Transverse colon (tissue), 4 donors: ENCODE results near the gene CALM1. TPM values are rescaled to one million over a fixed set of nuclear protein-coding genes. Genes with fewer than 3 reads are reported as not detected.

Experiments
- DNase-seq: peaks from one replicate; pipeline ENCODE4 v3.0.0-alpha.2; 2019
- H3K27ac ChIP-seq, 4 donors: fragments of 200-600 bp; sonication (generic); 2 replicates each; pipeline ENCODE4 v1.5.1; 2016 to 2018; ENCODE audit warnings: inconsistent platforms in 4 of 4
- H3K27me3 ChIP-seq: fragments of 200-600 bp; sonication (generic); 2 replicates; pipeline ENCODE4 v1.5.1; 2017; ENCODE audit warnings: inconsistent platforms
- H3K36me3 ChIP-seq, 4 donors: fragments of 200-600 bp; sonication (generic); 2 replicates each; pipeline ENCODE4 v1.5.1; 2017 to 2019; ENCODE audit warnings: inconsistent platforms in 4 of 4
- H3K4me1 ChIP-seq, 4 donors: fragments of 200-600 bp; sonication (generic); 2 replicates each; pipeline ENCODE4 v1.5.1; 2017 to 2020; ENCODE audit warnings: inconsistent platforms in 4 of 4
- H3K4me3 ChIP-seq, 4 donors: fragments of 200-600 bp; sonication (generic); 1 replicate in 1 of 4; 2 replicates in 3 of 4; pipeline versions ENCODE4 v1.5.1 to v1.6.1; 2017 to 2019; ENCODE audit warnings: inconsistent platforms in 4 of 4
- H3K9me3 ChIP-seq, 2 donors: fragments of 200-600 bp; sonication (generic); 2 replicates each; pipeline ENCODE4 v1.5.1; 2017 to 2019; ENCODE audit warnings: inconsistent platforms in 2 of 2
- EP300 ChIP-seq: sonication (generic); formaldehyde crosslinking; IDR thresholded peaks from one replicate; pipeline ENCODE4 v1.6.1; 2017; ENCODE audit warnings: antibody characterized with exemption, low read depth
- POLR2A ChIP-seq: fragments of 450-650 bp; IDR thresholded peaks from one replicate; pipeline ENCODE4 v1.6.1; 2016; ENCODE audit warnings: antibody characterized with exemption, mild to moderate bottlenecking, moderate library complexity
- POLR2AphosphoS5 ChIP-seq, 3 donors: sonication (generic); formaldehyde crosslinking; IDR thresholded peaks; one replicate each; pipeline ENCODE4 v1.6.1; 2016; ENCODE audit warnings: antibody characterized with exemption in 3 of 3
- WGBS, 2 donors: methylation state at CpG; one replicate each; pipeline ENCODE4 v1.1.5; 2018; ENCODE audit warnings: low coverage in 1 of 2; 5-methylcytosine and 5-hydroxymethylcytosine counted together
- in situ Hi-C, 4 donors: fragments of 200-750 bp; cut with MboI; loops; one replicate each; pipeline versions ENCODE4 v1.15.0 to v1.15.1; 2017; ENCODE audit warnings: low sequenced_read_pairs in 3 of 4, low pct_ligation_motif_present in 1 of 4, low pct_unique_long_range_greater_than_20kb in 1 of 4
- intact Hi-C: fragments of 100-400 bp; cut with DNase I; formaldehyde crosslinking; loops from one replicate; pipeline ENCODE4 v1.15.1; 2023; ENCODE audit warnings: low total_unique reads
- total RNA-seq, 4 donors: library from RNA; depleted of rRNA; stranded (reverse); fragments of >200 nt; gene quantifications; one replicate each; pipeline ENCODE4 v1.1.0, GENCODE V29; 2016
- TF ChIP-seq, protein P1 (sequence below), 5 experiments: fragments of 200-600 bp in 3 of 5; fragments of 450-650 bp in 2 of 5; sonication (generic) in 3 of 5; IDR thresholded peaks; 1 replicate in 2 of 5; 2 replicates in 3 of 5; pipeline ENCODE4 v1.5.1; 2016 to 2017; ENCODE audit warnings: antibody characterized with exemption in 5 of 5, inconsistent platforms in 3 of 5, mild to moderate bottlenecking in 2 of 5, moderate library complexity in 1 of 5

Gene CALM1
- total RNA-seq, 4 donors from 2014 or later: 297 to 1,199 (median 723) TPM

DNA sequence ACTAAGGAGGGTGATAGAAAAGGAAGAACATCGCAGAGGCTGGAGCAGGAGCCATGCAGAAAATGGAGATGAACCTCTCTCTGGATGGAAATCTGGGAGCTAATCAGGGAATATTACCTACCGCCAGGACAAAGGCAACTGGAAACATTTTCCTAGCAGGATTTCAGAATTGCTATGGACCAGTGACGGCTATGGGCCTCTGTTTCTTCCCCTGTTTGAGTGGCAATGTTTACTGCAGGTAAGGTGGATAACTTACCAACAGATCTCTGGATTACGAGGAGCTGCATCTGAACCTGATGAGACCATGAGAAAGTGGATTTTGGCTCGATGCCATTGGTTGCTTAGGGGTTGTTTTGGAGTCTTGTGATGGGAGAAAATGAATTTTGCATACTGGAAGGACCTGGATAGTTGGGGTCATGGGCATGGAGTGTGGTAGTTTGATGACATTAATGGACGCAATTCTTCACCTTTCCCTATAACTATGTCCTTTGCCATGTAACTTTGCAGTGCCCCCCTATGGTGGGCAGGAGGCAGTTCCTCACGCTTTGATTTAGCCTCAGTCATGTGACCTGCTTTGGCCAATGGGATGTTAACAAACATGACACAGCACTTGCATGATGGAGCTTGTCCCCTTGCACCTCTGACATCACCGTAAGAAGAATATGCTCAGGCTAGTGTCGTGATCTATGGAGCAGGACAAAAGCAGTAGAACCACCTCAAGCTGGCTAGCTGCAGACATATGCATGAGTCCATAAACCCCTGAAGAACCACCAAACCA lies 51.1 kb downstream of the CALM1 start:
- no peak overlapping the region for H3K4me3 ChIP-seq
- intact Hi-C loops: no loop called here
- no peak for TF ChIP-seq EP300
- no peak for TF ChIP-seq POLR2AphosphoS5 (IDR thresholded peaks at IDR 0.05)
- TF ChIP-seq POLR2A: no peak
- TF ChIP-seq, protein P1, sequence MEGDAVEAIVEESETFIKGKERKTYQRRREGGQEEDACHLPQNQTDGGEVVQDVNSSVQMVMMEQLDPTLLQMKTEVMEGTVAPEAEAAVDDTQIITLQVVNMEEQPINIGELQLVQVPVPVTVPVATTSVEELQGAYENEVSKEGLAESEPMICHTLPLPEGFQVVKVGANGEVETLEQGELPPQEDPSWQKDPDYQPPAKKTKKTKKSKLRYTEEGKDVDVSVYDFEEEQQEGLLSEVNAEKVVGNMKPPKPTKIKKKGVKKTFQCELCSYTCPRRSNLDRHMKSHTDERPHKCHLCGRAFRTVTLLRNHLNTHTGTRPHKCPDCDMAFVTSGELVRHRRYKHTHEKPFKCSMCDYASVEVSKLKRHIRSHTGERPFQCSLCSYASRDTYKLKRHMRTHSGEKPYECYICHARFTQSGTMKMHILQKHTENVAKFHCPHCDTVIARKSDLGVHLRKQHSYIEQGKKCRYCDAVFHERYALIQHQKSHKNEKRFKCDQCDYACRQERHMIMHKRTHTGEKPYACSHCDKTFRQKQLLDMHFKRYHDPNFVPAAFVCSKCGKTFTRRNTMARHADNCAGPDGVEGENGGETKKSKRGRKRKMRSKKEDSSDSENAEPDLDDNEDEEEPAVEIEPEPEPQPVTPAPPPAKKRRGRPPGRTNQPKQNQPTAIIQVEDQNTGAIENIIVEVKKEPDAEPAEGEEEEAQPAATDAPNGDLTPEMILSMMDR (IDR thresholded peaks at IDR 0.05): no peak

GRCh38 chr14:90449411-90449810 lies 52.6 kb downstream of the CALM1 start:
- 85 to 100% methylated on average over 1 to 5 of the region's 5 CpGs for WGBS, 2 donors
- in situ Hi-C loops (no loop called here), intact Hi-C loops (no loop called here)
- peaks cover 0 to 7% (median 5%) of the 10 kb centered on the region in 4 donors for H3K4me1 ChIP-seq
- no peak overlapping the region for H3K4me3 ChIP-seq
- no peak overlapping the region for H3K27ac ChIP-seq
- H3K36me3 ChIP-seq: no peaks in the 10 kb centered on the region
- peaks cover 0 to 7% of the 10 kb centered on the region in 2 donors for H3K9me3 ChIP-seq
- TF ChIP-seq POLR2AphosphoS5 (IDR thresholded peaks at IDR 0.05) (no peak), EP300 (no peak), POLR2A (no peak)
- TF ChIP-seq, protein P1 (IDR thresholded peaks at IDR 0.05): no peak
- no peaks in the 10 kb centered on the region for H3K27me3 ChIP-seq
- no peak for DNase-seq

More for the DNA sequence above, 51.1 kb downstream of the CALM1 start:
- Histone ChIP-seq H3K36me3 (no peaks in the 10 kb centered on the region), H3K27me3 (no peaks in the 10 kb centered on the region), H3K27ac (no peak overlapping the region), H3K9me3 (peaks cover 0 to 7% of the 10 kb centered on the region in 2 donors), H3K4me1 (no peaks in the 10 kb centered on the region)
- no peak for DNase-seq
- 82 to 84% methylated on average over 3 to 9 of the region's 9 CpGs for whole genome bisulfite sequencing, 2 donors
- in situ Hi-C loops: no loop called here

- 90 to 97% methylated on average over 3 to 6 of the region's 6 CpGs for WGBS, 2 donors
- intact Hi-C loops: no loop called here
- TF ChIP-seq EP300 (no peak), POLR2A (no peak), POLR2AphosphoS5 (IDR thresholded peaks at IDR 0.05) (no peak)
- TF ChIP-seq, protein P1 (IDR thresholded peaks at IDR 0.05): no peak
Observed at GRCh38 chr14:90450151-90450550, 53.3 kb downstream of the CALM1 start.

DNA sequence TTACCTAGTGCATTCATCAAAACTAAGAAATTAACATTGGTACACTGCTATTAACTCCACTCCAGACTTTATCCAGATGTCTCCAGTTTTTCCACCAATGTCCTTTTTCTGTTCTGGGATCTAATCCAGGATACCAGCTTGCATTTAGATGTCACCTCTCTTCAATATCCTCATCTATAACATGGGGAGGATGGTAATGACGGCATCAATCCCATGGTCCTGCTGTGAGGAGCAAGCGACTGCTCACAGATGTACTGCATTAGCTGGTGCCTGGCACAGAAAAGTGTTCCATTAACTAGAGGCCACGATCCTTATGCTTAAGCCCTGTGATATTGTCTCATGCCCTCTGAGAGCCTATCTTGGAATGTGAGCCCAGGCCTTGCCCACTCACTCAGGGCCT lies 53.8 kb downstream of the CALM1 start:
- TF ChIP-seq EP300 (no peak), POLR2A (no peak), POLR2AphosphoS5 (IDR thresholded peaks at IDR 0.05) (no peak)
- TF ChIP-seq, protein P1 (IDR thresholded peaks at IDR 0.05): no peak
- Histone ChIP-seq H3K27ac (no peak overlapping the region), H3K27me3 (no peaks in the 10 kb centered on the region), H3K4me1 (peaks cover 0 to 14% (median 5%) of the 10 kb centered on the region in 4 donors), H3K9me3 (peaks cover 0 to 7% of the 10 kb centered on the region in 2 donors), H3K36me3 (no peaks in the 10 kb centered on the region), H3K4me3 (no peak overlapping the region)
- 88% methylated on average over 3 of the region's 3 CpGs; no CpG with 5 or more reads in 1 of the 2 donors for WGBS, 2 donors
- no peak for DNase-seq
- intact Hi-C loops: no loop called here
- in situ Hi-C loops: no loop called here

More at GRCh38 chr14:90450151-90450550, 53.3 kb downstream of the CALM1 start:
- DNase-seq: no peak
- H3K4me3 ChIP-seq: no peak overlapping the region
- in situ Hi-C loops: no loop called here
- peaks cover 0 to 7% of the 10 kb centered on the region in 2 donors for H3K9me3 ChIP-seq
- no peaks in the 10 kb centered on the region for H3K27me3 ChIP-seq
- no peak overlapping the region for H3K27ac ChIP-seq
- peaks cover 0 to 14% (median 5%) of the 10 kb centered on the region in 4 donors for H3K4me1 ChIP-seq
- H3K36me3 ChIP-seq: no peaks in the 10 kb centered on the region
